ENCODE data around the gene PMF1.

PMF1 gene

DNA sequence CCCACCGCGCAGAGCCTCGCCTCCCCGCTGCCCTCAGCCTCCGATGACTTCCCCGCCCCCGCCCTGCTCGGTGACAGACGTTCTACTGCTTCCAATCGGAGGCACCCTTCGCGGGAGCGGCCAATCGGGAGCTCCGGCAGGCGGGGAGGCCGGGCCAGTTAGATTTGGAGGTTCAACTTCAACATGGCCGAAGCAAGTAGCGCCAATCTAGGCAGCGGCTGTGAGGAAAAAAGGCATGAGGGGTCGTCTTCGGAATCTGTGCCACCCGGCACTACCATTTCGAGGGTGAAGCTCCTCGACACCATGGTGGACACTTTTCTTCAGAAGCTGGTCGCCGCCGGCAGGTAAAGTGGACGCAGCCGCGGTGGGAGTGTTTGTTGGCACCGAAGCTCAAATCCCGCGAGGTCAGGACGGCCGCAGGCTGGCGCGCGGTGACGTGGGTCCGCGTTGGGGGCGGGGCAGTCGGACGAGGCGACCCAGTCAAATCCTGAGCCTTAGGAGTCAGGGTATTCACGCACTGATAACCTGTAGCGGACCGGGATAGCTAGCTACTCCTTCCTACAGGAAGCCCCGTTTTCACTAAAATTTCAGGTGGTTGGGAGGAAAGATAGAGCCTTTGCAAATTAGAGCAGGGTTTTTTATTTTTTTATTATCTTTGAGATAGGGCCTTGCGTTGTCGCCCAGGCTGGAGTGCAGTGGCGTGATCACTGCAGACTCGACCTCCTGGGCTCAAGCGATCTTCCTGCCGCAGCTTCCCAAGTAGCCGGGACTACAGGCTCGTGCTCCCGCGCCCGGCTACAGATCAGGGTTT, at the start of gene PMF1:
Gene PMF1 (plus strand): TSS at position 175 of the 811 bp plus-strand sequence. CDS start 9 bp downstream, at position 184.
- TF ChIP-seq, protein P1, sequence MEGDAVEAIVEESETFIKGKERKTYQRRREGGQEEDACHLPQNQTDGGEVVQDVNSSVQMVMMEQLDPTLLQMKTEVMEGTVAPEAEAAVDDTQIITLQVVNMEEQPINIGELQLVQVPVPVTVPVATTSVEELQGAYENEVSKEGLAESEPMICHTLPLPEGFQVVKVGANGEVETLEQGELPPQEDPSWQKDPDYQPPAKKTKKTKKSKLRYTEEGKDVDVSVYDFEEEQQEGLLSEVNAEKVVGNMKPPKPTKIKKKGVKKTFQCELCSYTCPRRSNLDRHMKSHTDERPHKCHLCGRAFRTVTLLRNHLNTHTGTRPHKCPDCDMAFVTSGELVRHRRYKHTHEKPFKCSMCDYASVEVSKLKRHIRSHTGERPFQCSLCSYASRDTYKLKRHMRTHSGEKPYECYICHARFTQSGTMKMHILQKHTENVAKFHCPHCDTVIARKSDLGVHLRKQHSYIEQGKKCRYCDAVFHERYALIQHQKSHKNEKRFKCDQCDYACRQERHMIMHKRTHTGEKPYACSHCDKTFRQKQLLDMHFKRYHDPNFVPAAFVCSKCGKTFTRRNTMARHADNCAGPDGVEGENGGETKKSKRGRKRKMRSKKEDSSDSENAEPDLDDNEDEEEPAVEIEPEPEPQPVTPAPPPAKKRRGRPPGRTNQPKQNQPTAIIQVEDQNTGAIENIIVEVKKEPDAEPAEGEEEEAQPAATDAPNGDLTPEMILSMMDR (IDR thresholded peaks at IDR 0.05; ENCODE audit: borderline replicate concordance, control extremely low read depth, extremely low read depth, insufficient read depth, missing control alignments) = no peak
- peak; percentile 99 for DNase-seq (ENCODE audit: low spot score)
- in situ Hi-C loops (cut with MboI; ENCODE audit: low sequenced_read_pairs, unreplicated experiment) = no loop called here

DNA sequence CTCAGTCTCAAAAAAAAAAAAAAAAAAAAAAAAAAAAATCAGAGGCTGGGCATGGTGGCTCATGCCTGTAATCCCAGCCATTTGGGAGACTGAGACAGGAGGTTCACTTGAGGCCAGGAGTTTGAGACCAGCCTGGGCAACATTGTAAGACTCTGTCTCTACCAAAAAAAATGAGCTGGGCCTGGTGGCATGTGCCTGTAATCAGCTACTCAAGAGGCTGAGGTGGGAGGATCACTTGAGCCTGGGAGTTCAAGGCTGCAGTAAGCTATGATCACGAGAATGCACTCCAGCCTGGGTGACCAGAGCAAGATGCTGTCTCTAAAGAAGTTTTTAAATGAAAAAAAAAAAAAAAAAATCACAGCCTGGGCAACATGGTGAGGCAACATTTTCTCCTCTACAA, 49.1 kb upstream of the PMF1 start:
- no peak for DNase-seq (ENCODE audit: low spot score)
- TF ChIP-seq, protein P1 (IDR thresholded peaks at IDR 0.05; ENCODE audit: borderline replicate concordance, control extremely low read depth, extremely low read depth, insufficient read depth, missing control alignments) = no peak
- in situ Hi-C loops (cut with MboI; ENCODE audit: low sequenced_read_pairs, unreplicated experiment) = no loop called here

- in situ Hi-C loops (cut with MboI; ENCODE audit: low sequenced_read_pairs, unreplicated experiment) = no loop called here
- DNase-seq (ENCODE audit: low spot score) = no peak
- TF ChIP-seq, protein P1 (IDR thresholded peaks at IDR 0.05; ENCODE audit: borderline replicate concordance, control extremely low read depth, extremely low read depth, insufficient read depth, missing control alignments) = no peak
These were observed 48.5 kb upstream of the PMF1 start for GRCh38 chr1:156164125-156164831.

DNA sequence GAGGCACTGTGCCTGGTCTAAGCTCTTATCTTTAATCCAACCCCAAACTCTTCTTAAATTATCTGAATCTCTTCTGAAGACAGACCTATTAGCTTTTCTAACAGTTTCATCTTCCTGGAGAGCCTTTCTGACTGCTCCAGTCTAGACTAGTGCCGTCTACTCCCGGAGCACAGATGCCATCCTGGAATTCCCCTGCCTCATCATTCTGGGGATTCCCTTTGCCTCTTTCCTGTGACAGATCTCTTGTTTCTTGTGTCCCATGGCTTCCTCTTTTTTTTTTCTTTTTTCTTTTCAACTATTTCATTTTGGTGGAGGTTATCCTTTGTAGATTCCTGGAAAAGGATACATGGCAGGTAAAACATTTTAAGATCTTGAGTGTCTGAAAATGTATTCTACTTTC, 47.7 kb upstream of the PMF1 start:
- TF ChIP-seq, protein P1 (IDR thresholded peaks at IDR 0.05; ENCODE audit: borderline replicate concordance, control extremely low read depth, extremely low read depth, insufficient read depth, missing control alignments) = no peak
- in situ Hi-C loops (cut with MboI; ENCODE audit: low sequenced_read_pairs, unreplicated experiment) = no loop called here
- DNase-seq (ENCODE audit: low spot score) = peak; percentile 29

DNA sequence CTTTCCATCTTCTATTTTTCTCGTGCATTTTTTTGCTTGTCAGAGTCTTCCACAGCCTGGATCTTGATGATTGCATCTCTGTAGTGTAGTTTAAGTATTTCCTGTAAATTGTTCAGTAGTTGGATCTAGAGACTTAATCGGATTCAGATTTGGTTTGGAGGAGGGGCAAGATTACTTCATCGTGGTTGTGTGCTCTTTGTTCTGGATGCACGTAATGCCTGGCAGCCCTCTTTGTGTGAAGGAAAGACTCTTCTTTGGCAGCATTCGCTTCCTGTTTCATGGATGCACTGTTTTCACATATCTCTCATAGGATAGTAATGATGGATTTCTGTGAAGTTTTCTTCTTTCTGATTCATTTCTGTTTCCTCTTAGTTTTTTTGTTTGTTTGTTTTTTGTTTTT, 45.3 kb upstream of the PMF1 start:
- TF ChIP-seq, protein P1 (IDR thresholded peaks at IDR 0.05; ENCODE audit: borderline replicate concordance, control extremely low read depth, extremely low read depth, insufficient read depth, missing control alignments) = no peak
- DNase-seq (ENCODE audit: low spot score) = no peak
- in situ Hi-C loops (cut with MboI; ENCODE audit: low sequenced_read_pairs, unreplicated experiment) = no loop called here

DNA sequence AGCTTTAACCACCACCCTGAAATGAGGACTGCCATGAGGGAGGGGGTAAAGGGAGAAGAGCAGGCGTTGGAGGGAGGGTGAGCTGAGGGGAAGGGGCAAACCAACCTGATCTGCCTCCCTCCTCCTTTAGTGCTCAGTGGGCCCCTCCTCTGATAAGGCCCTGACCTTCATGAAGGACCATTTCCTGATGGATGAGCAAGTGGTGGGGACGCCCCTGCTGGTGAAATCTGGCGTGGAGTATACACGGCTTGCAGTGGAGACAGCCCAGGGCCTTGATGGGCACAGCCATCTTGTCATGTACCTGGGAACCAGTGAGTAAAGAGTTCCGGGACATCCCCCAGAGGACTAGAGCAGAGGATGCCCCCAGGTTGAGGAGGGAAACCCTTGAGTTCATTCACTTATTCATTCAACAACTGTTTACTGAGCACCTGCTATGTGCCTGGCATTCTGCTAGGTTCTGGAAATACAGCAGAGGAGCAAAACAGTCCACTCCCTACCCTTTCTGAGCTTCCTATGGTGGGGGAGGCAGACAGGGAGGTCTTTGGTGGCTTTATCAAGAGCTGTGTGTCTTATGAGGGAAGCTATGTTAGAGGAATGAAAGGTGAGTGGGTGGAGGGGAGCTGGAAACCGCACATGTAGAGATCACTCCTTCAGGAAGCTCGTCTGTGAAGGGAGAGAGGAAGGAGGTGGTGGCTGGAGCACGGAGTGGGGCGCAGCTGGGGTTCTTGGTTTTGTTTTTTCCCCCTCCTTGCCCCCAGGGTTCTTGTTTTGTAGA, 39.9 kb upstream of the PMF1 start:
- peak; percentile 21 for DNase-seq (ENCODE audit: low spot score)
- in situ Hi-C loops (cut with MboI; ENCODE audit: low sequenced_read_pairs, unreplicated experiment) = no loop called here
- TF ChIP-seq, protein P1 (IDR thresholded peaks at IDR 0.05; ENCODE audit: borderline replicate concordance, control extremely low read depth, extremely low read depth, insufficient read depth, missing control alignments) = no peak

All from GM13976 (cell line).